WTC11 (cell line): Measurements from ENCODE around the gene PDLIM5. TPM values are rescaled to one million over a fixed set of nuclear protein-coding genes. Genes with fewer than 3 reads are reported as not detected.

Experiments
- ATAC-seq: fragments of 200-7000 bp; cut with Tn5 transposase; 2 replicates; pipeline ENCODE4 v1.10.0; 2021; ENCODE audit warnings: mild to moderate bottlenecking, moderate library complexity
- CTCF ChIA-PET: fragments of 300-600 bp; sonication (Branson Sonifier 250); formaldehyde crosslinking; loops from one replicate; lab custom pipeline; 2021; ENCODE audit warnings: antibody characterized with exemption; lab: Charles Lee
- POLR2A ChIA-PET: fragments of 350-600 bp; sonication (Branson Sonifier 250); formaldehyde crosslinking; loops from one replicate; lab custom pipeline; 2021; ENCODE audit warnings: antibody characterized with exemption; lab: Charles Lee
- DNase-seq: peaks from one replicate; pipeline ENCODE4 v3.0.0; 2021; ENCODE audit warnings: low spot score
- H3K27ac Mint-ChIP-seq: 2 replicates; pipeline ENCODE4 v1.8.0; 2021; ENCODE audit warnings: mixed read lengths
- H3K27me3 Mint-ChIP-seq: 2 replicates; pipeline ENCODE4 v1.8.0; 2021; ENCODE audit warnings: low read depth, mild to moderate bottlenecking, moderate library complexity, mixed read lengths
- H3K36me3 Mint-ChIP-seq: 2 replicates; pipeline ENCODE4 v1.8.0; 2021; ENCODE audit warnings: mixed read lengths
- H3K4me1 Mint-ChIP-seq: 2 replicates; pipeline ENCODE4 v1.8.0; 2022; ENCODE audit warnings: mixed read lengths
- H3K4me3 Mint-ChIP-seq: 2 replicates; pipeline ENCODE4 v1.8.0; 2021; ENCODE audit warnings: mild to moderate bottlenecking, moderate library complexity, mixed read lengths
- H3K9me3 Mint-ChIP-seq: 2 replicates; pipeline ENCODE4 v1.8.0; 2021; ENCODE audit warnings: mixed read lengths
- ATF1 ChIP-seq: sonication (generic); formaldehyde crosslinking; IDR thresholded peaks from 2 replicates; pipeline ENCODE4 v1.8.1; 2023; ENCODE audit warnings: mild to moderate bottlenecking, moderate library complexity, missing genetic modification reagents
- EMX1 ChIP-seq: fragments of 250-450 bp; sonication (Bioruptor Pico); IDR thresholded peaks from 2 replicates; pipeline ENCODE4 v1.8.0; 2021; ENCODE audit warnings: mild to moderate bottlenecking
- ETV6 ChIP-seq: sonication (generic); formaldehyde crosslinking; IDR thresholded peaks from 2 replicates; pipeline ENCODE4 v1.8.1; 2022; ENCODE audit warnings: mild to moderate bottlenecking, missing genetic modification reagents
- FOXJ3 ChIP-seq: sonication (generic); formaldehyde crosslinking; IDR thresholded peaks from 2 replicates; pipeline ENCODE4 v1.9.0; 2021; ENCODE audit warnings: missing genetic modification reagents, mild to moderate bottlenecking, borderline replicate concordance
- FOXK1 ChIP-seq: sonication (generic); formaldehyde crosslinking; IDR thresholded peaks from 2 replicates; pipeline ENCODE4 v1.8.0; 2022; ENCODE audit warnings: mild to moderate bottlenecking, moderate library complexity, missing genetic modification reagents
- FOXP1 ChIP-seq: sonication (generic); formaldehyde crosslinking; IDR thresholded peaks from 2 replicates; pipeline ENCODE4 v1.8.0; 2022; ENCODE audit warnings: missing genetic modification reagents, mild to moderate bottlenecking, moderate library complexity, borderline replicate concordance
- GRHL2 ChIP-seq: fragments of 250-450 bp; sonication (Bioruptor Pico); IDR thresholded peaks from 2 replicates; pipeline ENCODE4 v1.8.0; 2022; ENCODE audit warnings: mild to moderate bottlenecking, moderate library complexity; ENCODE audit not compliant: insufficient replicate concordance, severe bottlenecking
- HMGA2 ChIP-seq: fragments of 250-450 bp; sonication (Bioruptor Pico); IDR thresholded peaks from 2 replicates; pipeline ENCODE4 v1.4.0; 2021; ENCODE audit warnings: mild to moderate bottlenecking, moderate library complexity
- KAT7 ChIP-seq: sonication (generic); formaldehyde crosslinking; IDR thresholded peaks from 2 replicates; pipeline ENCODE4 v1.8.1; 2023; ENCODE audit warnings: missing genetic modification reagents, mild to moderate bottlenecking, borderline replicate concordance
- MYBL2 ChIP-seq: sonication (generic); formaldehyde crosslinking; IDR thresholded peaks from 2 replicates; pipeline ENCODE4 v1.8.1; 2023; ENCODE audit warnings: mild to moderate bottlenecking, moderate library complexity, missing genetic modification reagents
- PRRX2 ChIP-seq: fragments of 250-450 bp; sonication (Bioruptor Pico); IDR thresholded peaks from 2 replicates; pipeline ENCODE4 v1.8.0; 2021; ENCODE audit warnings: mild to moderate bottlenecking
- SOX15 ChIP-seq: fragments of 250-450 bp; sonication (Bioruptor Pico); IDR thresholded peaks from 2 replicates; pipeline ENCODE4 v1.9.0; 2021; ENCODE audit warnings: mild to moderate bottlenecking
- ZNF416 ChIP-seq: fragments of 250-450 bp; sonication (Bioruptor Pico); IDR thresholded peaks from 2 replicates; pipeline ENCODE4 v1.9.0; 2021; ENCODE audit warnings: mild to moderate bottlenecking, inconsistent platforms
- ZNF671 ChIP-seq: fragments of 250-450 bp; sonication (Bioruptor Pico); IDR thresholded peaks from 2 replicates; pipeline ENCODE4 v1.8.0; 2021; ENCODE audit warnings: mild to moderate bottlenecking
- total RNA-seq: library from RNA; stranded (reverse); gene quantifications from 3 replicates; pipeline ENCODE4 v1.2.3, GENCODE V29; 2021
- TF ChIP-seq, protein P1 (sequence below): sonication (generic); formaldehyde crosslinking; IDR thresholded peaks from 2 replicates; pipeline ENCODE4 v1.8.1; 2023; ENCODE audit warnings: mild to moderate bottlenecking, missing genetic modification reagents, moderate library complexity
- TF ChIP-seq, protein P2 (sequence below): sonication (generic); formaldehyde crosslinking; IDR thresholded peaks from 2 replicates; pipeline ENCODE4 v1.8.0; 2022; ENCODE audit warnings: mild to moderate bottlenecking, missing genetic modification reagents
- TF ChIP-seq, protein P3 (sequence below): fragments of 200-600 bp; IDR thresholded peaks from 2 replicates; pipeline ENCODE4 v1.8.0; 2022; ENCODE audit warnings: antibody characterized with exemption
- TF ChIP-seq, protein P4 (sequence below): sonication (generic); formaldehyde crosslinking; IDR thresholded peaks from 2 replicates; pipeline ENCODE4 v1.8.0; 2022; ENCODE audit warnings: mild to moderate bottlenecking, missing genetic modification reagents
- TF ChIP-seq, protein P5 (sequence below): sonication (generic); formaldehyde crosslinking; IDR thresholded peaks from 2 replicates; pipeline ENCODE4 v1.8.1; 2023; ENCODE audit warnings: mild to moderate bottlenecking, missing genetic modification reagents, moderate library complexity
- TF ChIP-seq, protein P6 (sequence below): sonication (generic); formaldehyde crosslinking; IDR thresholded peaks from 2 replicates; pipeline ENCODE4 v1.8.1; 2023; ENCODE audit warnings: mild to moderate bottlenecking, moderate library complexity, missing genetic modification reagents
- TF ChIP-seq, protein P7 (sequence below): sonication (generic); formaldehyde crosslinking; IDR thresholded peaks from 2 replicates; pipeline ENCODE4 v1.8.0; 2022; ENCODE audit warnings: mild to moderate bottlenecking, missing genetic modification reagents
- TF ChIP-seq, protein P8 (sequence below): sonication (generic); formaldehyde crosslinking; IDR thresholded peaks from 2 replicates; pipeline ENCODE4 v1.8.1; 2023; ENCODE audit warnings: mild to moderate bottlenecking, missing genetic modification reagents, borderline replicate concordance

PDLIM5 gene
- total RNA-seq, 1 experiment from 2014 or later: 51.5 TPM

DNA sequence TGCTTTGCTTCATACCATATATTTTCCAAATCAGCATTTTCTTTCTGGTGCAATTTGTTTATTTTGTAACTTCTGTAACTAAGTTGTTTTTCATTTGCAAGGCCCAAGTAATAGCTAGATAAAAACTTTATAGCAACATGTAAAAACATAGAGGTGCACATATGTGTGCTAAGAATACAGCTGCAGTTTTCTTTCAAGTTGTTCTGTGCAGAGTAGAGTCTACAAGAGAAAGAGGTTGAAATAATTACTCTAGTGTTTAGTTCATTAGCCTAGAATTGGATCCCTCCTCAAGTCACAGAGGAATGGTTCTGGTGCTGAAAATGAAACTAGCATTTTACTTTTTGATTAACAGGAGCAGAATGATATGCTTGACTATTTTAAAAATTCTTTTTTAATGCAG, 32.2 kb upstream of the PDLIM5 start (continued):
- TF ChIP-seq, protein P1, sequence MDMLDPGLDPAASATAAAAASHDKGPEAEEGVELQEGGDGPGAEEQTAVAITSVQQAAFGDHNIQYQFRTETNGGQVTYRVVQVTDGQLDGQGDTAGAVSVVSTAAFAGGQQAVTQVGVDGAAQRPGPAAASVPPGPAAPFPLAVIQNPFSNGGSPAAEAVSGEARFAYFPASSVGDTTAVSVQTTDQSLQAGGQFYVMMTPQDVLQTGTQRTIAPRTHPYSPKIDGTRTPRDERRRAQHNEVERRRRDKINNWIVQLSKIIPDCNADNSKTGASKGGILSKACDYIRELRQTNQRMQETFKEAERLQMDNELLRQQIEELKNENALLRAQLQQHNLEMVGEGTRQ: no peak
- no peak for TF ChIP-seq ZNF416 (CRISPR knock-in tag)
- TF ChIP-seq MYBL2: no peak
- TF ChIP-seq, protein P2, sequence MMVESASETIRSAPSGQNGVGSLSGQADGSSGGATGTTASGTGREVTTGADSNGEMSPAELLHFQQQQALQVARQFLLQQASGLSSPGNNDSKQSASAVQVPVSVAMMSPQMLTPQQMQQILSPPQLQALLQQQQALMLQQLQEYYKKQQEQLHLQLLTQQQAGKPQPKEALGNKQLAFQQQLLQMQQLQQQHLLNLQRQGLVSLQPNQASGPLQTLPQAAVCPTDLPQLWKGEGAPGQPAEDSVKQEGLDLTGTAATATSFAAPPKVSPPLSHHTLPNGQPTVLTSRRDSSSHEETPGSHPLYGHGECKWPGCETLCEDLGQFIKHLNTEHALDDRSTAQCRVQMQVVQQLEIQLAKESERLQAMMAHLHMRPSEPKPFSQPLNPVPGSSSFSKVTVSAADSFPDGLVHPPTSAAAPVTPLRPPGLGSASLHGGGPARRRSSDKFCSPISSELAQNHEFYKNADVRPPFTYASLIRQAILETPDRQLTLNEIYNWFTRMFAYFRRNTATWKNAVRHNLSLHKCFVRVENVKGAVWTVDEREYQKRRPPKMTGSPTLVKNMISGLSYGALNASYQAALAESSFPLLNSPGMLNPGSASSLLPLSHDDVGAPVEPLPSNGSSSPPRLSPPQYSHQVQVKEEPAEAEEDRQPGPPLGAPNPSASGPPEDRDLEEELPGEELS: no peak

DNA sequence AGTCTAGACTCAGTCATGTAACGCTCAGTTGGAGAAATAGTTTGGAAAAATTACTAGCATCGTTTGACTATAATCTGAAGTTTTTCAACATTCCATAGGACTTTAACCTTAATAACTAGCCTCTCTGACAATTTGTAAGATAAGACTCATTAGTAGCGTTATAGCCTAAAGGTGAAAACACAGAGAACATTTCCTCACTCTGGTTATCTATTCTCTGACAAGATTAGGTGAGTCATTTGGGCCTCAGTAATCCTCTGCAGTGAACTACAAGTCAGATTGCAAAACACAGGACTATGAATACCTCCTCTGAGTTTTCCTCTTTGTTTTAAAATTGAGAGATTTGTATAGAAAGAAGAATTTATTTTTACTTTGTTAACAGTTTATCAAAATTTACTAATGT, 31.8 kb upstream of the PDLIM5 start:
- CTCF ChIA-PET: no interaction called here
- Mint-ChIP-seq H3K27ac (no peak overlapping the region), H3K36me3 (peaks cover 13% of the 10 kb centered on the region)
- TF ChIP-seq SOX15 (CRISPR knock-in tag) (no peak), FOXJ3 (CRISPR knock-in tag) (no peak), PRRX2 (CRISPR knock-in tag) (no peak), FOXP1 (no peak), FOXK1 (CRISPR knock-in tag) (no peak), GRHL2 (CRISPR knock-in tag) (no peak), ATF1 (no peak), EMX1 (CRISPR knock-in tag) (no peak), ZNF671 (CRISPR knock-in tag) (no peak), ZNF416 (CRISPR knock-in tag) (no peak), HMGA2 (CRISPR knock-in tag) (no peak), ETV6 (CRISPR knock-in tag) (no peak), KAT7 (no peak)
- TF ChIP-seq, protein P3, sequence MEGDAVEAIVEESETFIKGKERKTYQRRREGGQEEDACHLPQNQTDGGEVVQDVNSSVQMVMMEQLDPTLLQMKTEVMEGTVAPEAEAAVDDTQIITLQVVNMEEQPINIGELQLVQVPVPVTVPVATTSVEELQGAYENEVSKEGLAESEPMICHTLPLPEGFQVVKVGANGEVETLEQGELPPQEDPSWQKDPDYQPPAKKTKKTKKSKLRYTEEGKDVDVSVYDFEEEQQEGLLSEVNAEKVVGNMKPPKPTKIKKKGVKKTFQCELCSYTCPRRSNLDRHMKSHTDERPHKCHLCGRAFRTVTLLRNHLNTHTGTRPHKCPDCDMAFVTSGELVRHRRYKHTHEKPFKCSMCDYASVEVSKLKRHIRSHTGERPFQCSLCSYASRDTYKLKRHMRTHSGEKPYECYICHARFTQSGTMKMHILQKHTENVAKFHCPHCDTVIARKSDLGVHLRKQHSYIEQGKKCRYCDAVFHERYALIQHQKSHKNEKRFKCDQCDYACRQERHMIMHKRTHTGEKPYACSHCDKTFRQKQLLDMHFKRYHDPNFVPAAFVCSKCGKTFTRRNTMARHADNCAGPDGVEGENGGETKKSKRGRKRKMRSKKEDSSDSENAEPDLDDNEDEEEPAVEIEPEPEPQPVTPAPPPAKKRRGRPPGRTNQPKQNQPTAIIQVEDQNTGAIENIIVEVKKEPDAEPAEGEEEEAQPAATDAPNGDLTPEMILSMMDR: no peak
- TF ChIP-seq, protein P4, sequence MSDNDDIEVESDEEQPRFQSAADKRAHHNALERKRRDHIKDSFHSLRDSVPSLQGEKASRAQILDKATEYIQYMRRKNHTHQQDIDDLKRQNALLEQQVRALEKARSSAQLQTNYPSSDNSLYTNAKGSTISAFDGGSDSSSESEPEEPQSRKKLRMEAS (CRISPR knock-in tag): no peak
- TF ChIP-seq, protein P5, sequence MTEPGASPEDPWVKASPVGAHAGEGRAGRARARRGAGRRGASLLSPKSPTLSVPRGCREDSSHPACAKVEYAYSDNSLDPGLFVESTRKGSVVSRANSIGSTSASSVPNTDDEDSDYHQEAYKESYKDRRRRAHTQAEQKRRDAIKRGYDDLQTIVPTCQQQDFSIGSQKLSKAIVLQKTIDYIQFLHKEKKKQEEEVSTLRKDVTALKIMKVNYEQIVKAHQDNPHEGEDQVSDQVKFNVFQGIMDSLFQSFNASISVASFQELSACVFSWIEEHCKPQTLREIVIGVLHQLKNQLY (CRISPR knock-in tag): no peak
- TF ChIP-seq, protein P6, sequence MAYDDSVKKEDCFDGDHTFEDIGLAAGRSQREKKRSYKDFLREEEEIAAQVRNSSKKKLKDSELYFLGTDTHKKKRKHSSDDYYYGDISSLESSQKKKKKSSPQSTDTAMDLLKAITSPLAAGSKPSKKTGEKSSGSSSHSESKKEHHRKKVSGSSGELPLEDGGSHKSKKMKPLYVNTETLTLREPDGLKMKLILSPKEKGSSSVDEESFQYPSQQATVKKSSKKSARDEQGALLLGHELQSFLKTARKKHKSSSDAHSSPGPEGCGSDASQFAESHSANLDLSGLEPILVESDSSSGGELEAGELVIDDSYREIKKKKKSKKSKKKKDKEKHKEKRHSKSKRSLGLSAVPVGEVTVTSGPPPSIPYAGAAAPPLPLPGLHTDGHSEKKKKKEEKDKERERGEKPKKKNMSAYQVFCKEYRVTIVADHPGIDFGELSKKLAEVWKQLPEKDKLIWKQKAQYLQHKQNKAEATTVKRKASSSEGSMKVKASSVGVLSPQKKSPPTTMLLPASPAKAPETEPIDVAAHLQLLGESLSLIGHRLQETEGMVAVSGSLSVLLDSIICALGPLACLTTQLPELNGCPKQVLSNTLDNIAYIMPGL (CRISPR knock-in tag): no peak
- TF ChIP-seq, protein P7, sequence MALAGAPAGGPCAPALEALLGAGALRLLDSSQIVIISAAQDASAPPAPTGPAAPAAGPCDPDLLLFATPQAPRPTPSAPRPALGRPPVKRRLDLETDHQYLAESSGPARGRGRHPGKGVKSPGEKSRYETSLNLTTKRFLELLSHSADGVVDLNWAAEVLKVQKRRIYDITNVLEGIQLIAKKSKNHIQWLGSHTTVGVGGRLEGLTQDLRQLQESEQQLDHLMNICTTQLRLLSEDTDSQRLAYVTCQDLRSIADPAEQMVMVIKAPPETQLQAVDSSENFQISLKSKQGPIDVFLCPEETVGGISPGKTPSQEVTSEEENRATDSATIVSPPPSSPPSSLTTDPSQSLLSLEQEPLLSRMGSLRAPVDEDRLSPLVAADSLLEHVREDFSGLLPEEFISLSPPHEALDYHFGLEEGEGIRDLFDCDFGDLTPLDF: no peak
- TF ChIP-seq, protein P8, sequence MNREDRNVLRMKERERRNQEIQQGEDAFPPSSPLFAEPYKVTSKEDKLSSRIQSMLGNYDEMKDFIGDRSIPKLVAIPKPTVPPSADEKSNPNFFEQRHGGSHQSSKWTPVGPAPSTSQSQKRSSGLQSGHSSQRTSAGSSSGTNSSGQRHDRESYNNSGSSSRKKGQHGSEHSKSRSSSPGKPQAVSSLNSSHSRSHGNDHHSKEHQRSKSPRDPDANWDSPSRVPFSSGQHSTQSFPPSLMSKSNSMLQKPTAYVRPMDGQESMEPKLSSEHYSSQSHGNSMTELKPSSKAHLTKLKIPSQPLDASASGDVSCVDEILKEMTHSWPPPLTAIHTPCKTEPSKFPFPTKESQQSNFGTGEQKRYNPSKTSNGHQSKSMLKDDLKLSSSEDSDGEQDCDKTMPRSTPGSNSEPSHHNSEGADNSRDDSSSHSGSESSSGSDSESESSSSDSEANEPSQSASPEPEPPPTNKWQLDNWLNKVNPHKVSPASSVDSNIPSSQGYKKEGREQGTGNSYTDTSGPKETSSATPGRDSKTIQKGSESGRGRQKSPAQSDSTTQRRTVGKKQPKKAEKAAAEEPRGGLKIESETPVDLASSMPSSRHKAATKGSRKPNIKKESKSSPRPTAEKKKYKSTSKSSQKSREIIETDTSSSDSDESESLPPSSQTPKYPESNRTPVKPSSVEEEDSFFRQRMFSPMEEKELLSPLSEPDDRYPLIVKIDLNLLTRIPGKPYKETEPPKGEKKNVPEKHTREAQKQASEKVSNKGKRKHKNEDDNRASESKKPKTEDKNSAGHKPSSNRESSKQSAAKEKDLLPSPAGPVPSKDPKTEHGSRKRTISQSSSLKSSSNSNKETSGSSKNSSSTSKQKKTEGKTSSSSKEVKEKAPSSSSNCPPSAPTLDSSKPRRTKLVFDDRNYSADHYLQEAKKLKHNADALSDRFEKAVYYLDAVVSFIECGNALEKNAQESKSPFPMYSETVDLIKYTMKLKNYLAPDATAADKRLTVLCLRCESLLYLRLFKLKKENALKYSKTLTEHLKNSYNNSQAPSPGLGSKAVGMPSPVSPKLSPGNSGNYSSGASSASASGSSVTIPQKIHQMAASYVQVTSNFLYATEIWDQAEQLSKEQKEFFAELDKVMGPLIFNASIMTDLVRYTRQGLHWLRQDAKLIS (CRISPR knock-in tag): no peak
- TF ChIP-seq, all 79 proteins: peak for 0
- no peak for DNase-seq
- Mint-ChIP-seq H3K4me3 (no peak overlapping the region), H3K27me3 (no peaks in the 10 kb centered on the region), H3K9me3 (peaks cover 38% of the 10 kb centered on the region), H3K4me1 (peaks cover 15% of the 10 kb centered on the region)
- ATAC-seq: peak; percentile 44; the same call in 1 of the 2 replicates
- POLR2A ChIA-PET: no interaction called here
